ENCODE data around the gene RAX.
A peak's percentile ranks its signal among the peaks of the same experiment; 100 is the strongest.

The RAX gene

DNA sequence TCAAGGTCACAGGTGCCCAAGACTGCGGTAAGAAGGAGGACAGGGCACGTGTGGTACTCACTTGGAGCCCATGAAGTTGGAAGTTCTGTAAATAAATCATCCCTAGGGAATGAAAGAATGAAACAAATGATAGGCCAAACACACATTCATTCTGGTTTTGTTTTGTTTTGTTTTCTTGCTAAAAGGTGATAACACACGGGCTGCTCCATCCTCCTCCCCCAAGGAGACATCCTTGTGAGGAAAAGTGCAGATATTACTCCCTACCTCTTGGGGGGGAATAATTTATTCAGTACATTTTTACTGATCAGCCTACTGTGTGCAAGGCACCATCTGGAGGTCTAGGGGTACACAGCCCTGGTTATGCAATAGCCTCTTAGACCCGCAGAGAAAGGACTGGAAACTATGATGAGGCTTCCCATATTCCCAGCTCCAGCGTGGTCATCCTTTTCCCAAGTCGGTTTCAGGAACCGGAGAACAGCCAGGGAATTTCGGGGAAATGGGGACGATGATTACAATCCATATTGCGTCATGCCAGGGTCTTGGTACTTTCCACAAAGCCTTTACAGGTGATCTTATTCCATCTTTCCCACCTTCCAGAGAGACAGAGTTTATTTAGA, 6.3 kb downstream of the RAX start:
- Histone ChIP-seq H3K27ac (ENCODE audit: extremely low read depth, low read depth, low read length) (no peak overlapping the region), H3K36me3 (ENCODE audit: control insufficient read depth in 2 of 2, insufficient read depth in 1 of 2, low read length in 2 of 2) (no peaks in the 10 kb centered on the region), H3K4me3 (ENCODE audit: low read depth, low read length) (no peak overlapping the region), H3K9me3 (ENCODE audit: control insufficient read depth, insufficient read depth, low read depth, low read length) (no peaks in the 10 kb centered on the region), H3K4me1 (ENCODE audit: control insufficient read depth, insufficient read depth, low read length) (peaks cover 6% of the 10 kb centered on the region; the same call in 1 of the 2 replicates)
- TF ChIP-seq, protein P1, sequence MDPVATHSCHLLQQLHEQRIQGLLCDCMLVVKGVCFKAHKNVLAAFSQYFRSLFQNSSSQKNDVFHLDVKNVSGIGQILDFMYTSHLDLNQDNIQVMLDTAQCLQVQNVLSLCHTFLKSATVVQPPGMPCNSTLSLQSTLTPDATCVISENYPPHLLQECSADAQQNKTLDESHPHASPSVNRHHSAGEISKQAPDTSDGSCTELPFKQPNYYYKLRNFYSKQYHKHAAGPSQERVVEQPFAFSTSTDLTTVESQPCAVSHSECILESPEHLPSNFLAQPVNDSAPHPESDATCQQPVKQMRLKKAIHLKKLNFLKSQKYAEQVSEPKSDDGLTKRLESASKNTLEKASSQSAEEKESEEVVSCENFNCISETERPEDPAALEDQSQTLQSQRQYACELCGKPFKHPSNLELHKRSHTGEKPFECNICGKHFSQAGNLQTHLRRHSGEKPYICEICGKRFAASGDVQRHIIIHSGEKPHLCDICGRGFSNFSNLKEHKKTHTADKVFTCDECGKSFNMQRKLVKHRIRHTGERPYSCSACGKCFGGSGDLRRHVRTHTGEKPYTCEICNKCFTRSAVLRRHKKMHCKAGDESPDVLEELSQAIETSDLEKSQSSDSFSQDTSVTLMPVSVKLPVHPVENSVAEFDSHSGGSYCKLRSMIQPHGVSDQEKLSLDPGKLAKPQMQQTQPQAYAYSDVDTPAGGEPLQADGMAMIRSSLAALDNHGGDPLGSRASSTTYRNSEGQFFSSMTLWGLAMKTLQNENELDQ (tag by site-specific recombination; IDR thresholded peaks at IDR 0.05; ENCODE audit: low read depth): no peak
- no peak for TF ChIP-seq GFI1B (tag by site-specific recombination; IDR thresholded peaks at IDR 0.05)
- 0 out of 2 replicates have a peak, but pooled peaks have one; percentile 7 for TF ChIP-seq ZNF776 (tag by site-specific recombination; IDR thresholded peaks at IDR 0.05; ENCODE audit: borderline replicate concordance)
- no peak for TF ChIP-seq ZNF221 (tag by site-specific recombination; IDR thresholded peaks at IDR 0.05; ENCODE audit: borderline replicate concordance)
- TF ChIP-seq ZNF324 (tag by site-specific recombination; IDR thresholded peaks at IDR 0.05): no peak
- no peak for TF ChIP-seq ZNF266 (tag by site-specific recombination; IDR thresholded peaks at IDR 0.05; ENCODE audit: low read depth)
- TF ChIP-seq ZNF292 (tag by site-specific recombination; IDR thresholded peaks at IDR 0.05; ENCODE audit: borderline replicate concordance, low read depth): no peak
- TF ChIP-seq ZNF354C (tag by site-specific recombination; IDR thresholded peaks at IDR 0.05; ENCODE audit: borderline replicate concordance, low read depth): no peak
- TF ChIP-seq ZNF341 (tag by site-specific recombination; IDR thresholded peaks at IDR 0.05; ENCODE audit: low read depth): peak; percentile 52
- TF ChIP-seq, protein P2, sequence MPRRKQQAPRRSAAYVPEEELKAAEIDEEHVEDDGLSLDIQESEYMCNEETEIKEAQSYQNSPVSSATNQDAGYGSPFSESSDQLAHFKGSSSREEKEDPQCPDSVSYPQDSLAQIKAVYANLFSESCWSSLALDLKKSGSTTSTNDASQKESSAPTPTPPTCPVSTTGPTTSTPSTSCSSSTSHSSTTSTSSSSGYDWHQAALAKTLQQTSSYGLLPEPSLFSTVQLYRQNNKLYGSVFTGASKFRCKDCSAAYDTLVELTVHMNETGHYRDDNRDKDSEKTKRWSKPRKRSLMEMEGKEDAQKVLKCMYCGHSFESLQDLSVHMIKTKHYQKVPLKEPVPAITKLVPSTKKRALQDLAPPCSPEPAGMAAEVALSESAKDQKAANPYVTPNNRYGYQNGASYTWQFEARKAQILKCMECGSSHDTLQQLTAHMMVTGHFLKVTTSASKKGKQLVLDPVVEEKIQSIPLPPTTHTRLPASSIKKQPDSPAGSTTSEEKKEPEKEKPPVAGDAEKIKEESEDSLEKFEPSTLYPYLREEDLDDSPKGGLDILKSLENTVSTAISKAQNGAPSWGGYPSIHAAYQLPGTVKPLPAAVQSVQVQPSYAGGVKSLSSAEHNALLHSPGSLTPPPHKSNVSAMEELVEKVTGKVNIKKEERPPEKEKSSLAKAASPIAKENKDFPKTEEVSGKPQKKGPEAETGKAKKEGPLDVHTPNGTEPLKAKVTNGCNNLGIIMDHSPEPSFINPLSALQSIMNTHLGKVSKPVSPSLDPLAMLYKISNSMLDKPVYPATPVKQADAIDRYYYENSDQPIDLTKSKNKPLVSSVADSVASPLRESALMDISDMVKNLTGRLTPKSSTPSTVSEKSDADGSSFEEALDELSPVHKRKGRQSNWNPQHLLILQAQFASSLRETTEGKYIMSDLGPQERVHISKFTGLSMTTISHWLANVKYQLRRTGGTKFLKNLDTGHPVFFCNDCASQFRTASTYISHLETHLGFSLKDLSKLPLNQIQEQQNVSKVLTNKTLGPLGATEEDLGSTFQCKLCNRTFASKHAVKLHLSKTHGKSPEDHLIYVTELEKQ (tag by site-specific recombination; IDR thresholded peaks at IDR 0.05; ENCODE audit: borderline replicate concordance): no peak
- TF ChIP-seq, protein P3, sequence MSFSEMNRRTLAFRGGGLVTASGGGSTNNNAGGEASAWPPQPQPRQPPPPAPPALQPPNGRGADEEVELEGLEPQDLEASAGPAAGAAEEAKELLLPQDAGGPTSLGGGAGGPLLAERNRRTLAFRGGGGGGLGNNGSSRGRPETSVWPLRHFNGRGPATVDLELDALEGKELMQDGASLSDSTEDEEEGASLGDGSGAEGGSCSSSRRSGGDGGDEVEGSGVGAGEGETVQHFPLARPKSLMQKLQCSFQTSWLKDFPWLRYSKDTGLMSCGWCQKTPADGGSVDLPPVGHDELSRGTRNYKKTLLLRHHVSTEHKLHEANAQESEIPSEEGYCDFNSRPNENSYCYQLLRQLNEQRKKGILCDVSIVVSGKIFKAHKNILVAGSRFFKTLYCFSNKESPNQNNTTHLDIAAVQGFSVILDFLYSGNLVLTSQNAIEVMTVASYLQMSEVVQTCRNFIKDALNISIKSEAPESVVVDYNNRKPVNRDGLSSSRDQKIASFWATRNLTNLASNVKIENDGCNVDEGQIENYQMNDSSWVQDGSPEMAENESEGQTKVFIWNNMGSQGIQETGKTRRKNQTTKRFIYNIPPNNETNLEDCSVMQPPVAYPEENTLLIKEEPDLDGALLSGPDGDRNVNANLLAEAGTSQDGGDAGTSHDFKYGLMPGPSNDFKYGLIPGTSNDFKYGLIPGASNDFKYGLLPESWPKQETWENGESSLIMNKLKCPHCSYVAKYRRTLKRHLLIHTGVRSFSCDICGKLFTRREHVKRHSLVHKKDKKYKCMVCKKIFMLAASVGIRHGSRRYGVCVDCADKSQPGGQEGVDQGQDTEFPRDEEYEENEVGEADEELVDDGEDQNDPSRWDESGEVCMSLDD (tag by site-specific recombination; IDR thresholded peaks at IDR 0.05): no peak
- TF ChIP-seq ZNF521 (tag by site-specific recombination; IDR thresholded peaks at IDR 0.05): no peak
- TF ChIP-seq IKZF3 (tag by site-specific recombination; IDR thresholded peaks at IDR 0.05): peak; percentile 67; the same call in 1 of the 2 replicates
- TF ChIP-seq ZFP69B (tag by site-specific recombination; IDR thresholded peaks at IDR 0.05): no peak
- TF ChIP-seq, protein P4, sequence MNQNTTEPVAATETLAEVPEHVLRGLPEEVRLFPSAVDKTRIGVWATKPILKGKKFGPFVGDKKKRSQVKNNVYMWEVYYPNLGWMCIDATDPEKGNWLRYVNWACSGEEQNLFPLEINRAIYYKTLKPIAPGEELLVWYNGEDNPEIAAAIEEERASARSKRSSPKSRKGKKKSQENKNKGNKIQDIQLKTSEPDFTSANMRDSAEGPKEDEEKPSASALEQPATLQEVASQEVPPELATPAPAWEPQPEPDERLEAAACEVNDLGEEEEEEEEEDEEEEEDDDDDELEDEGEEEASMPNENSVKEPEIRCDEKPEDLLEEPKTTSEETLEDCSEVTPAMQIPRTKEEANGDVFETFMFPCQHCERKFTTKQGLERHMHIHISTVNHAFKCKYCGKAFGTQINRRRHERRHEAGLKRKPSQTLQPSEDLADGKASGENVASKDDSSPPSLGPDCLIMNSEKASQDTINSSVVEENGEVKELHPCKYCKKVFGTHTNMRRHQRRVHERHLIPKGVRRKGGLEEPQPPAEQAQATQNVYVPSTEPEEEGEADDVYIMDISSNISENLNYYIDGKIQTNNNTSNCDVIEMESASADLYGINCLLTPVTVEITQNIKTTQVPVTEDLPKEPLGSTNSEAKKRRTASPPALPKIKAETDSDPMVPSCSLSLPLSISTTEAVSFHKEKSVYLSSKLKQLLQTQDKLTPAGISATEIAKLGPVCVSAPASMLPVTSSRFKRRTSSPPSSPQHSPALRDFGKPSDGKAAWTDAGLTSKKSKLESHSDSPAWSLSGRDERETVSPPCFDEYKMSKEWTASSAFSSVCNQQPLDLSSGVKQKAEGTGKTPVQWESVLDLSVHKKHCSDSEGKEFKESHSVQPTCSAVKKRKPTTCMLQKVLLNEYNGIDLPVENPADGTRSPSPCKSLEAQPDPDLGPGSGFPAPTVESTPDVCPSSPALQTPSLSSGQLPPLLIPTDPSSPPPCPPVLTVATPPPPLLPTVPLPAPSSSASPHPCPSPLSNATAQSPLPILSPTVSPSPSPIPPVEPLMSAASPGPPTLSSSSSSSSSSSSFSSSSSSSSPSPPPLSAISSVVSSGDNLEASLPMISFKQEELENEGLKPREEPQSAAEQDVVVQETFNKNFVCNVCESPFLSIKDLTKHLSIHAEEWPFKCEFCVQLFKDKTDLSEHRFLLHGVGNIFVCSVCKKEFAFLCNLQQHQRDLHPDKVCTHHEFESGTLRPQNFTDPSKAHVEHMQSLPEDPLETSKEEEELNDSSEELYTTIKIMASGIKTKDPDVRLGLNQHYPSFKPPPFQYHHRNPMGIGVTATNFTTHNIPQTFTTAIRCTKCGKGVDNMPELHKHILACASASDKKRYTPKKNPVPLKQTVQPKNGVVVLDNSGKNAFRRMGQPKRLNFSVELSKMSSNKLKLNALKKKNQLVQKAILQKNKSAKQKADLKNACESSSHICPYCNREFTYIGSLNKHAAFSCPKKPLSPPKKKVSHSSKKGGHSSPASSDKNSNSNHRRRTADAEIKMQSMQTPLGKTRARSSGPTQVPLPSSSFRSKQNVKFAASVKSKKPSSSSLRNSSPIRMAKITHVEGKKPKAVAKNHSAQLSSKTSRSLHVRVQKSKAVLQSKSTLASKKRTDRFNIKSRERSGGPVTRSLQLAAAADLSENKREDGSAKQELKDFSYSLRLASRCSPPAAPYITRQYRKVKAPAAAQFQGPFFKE (tag by site-specific recombination; IDR thresholded peaks at IDR 0.05; ENCODE audit: borderline replicate concordance): no peak
- no peak for TF ChIP-seq ZNF23 (tag by site-specific recombination; IDR thresholded peaks at IDR 0.05; ENCODE audit: borderline replicate concordance)
- TF ChIP-seq OSR2 (tag by site-specific recombination; IDR thresholded peaks at IDR 0.05): no peak
- no peak for TF ChIP-seq SP7 (tag by site-specific recombination; IDR thresholded peaks at IDR 0.05)
- no peak for TF ChIP-seq ZSCAN16 (tag by site-specific recombination; IDR thresholded peaks at IDR 0.05)
- no peak for TF ChIP-seq ZBTB1 (tag by site-specific recombination; IDR thresholded peaks at IDR 0.05)
- CTCF ChIA-PET: interaction anchor here (0.7 to 8.1 kb wide), 10 partner anchors 18 to 1285 kb away, joined by 3 to 46 read pairs (median 3); partner anchors contain the start of gene GRP
- POLR2A ChIA-PET: interaction anchor here (0.8 kb wide), 1 partner anchor 31 kb away, joined by 8 read pairs; no protein-coding TSS in a partner anchor

Measured in HEK293 (cell line).